ENCODE results near the gene KIRREL1.

KIRREL1 gene

DNA sequence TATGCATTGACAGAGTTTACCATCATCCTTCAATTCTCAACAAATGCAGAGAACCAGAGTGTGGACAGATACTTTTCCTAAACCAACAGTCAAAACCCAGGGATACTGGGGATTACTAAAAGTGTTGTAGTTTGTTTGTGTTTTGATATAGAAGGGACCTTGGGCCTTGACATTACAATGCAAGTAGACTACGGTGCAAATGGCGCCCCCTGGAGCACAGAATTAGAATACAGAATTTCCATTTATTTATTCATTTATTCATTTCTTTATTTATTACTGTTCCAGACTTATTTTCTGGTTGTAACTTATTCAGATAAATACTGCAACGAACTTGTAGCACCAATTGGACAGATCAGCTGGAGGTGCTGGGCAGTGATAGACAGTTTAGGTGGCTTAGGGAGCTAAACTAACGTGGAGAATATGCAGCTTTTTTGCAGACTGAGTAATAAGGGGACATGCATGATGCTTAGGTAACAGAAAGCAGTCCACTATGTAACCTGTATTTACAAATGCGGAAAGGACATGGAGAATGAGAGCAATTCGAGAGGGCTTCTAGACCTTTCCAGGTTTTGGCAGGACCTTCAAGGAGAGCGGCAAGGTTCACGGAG is 42.6 kb downstream of the KIRREL1 start:
- no peak for DNase-seq (ENCODE audit: low spot score)

DNA sequence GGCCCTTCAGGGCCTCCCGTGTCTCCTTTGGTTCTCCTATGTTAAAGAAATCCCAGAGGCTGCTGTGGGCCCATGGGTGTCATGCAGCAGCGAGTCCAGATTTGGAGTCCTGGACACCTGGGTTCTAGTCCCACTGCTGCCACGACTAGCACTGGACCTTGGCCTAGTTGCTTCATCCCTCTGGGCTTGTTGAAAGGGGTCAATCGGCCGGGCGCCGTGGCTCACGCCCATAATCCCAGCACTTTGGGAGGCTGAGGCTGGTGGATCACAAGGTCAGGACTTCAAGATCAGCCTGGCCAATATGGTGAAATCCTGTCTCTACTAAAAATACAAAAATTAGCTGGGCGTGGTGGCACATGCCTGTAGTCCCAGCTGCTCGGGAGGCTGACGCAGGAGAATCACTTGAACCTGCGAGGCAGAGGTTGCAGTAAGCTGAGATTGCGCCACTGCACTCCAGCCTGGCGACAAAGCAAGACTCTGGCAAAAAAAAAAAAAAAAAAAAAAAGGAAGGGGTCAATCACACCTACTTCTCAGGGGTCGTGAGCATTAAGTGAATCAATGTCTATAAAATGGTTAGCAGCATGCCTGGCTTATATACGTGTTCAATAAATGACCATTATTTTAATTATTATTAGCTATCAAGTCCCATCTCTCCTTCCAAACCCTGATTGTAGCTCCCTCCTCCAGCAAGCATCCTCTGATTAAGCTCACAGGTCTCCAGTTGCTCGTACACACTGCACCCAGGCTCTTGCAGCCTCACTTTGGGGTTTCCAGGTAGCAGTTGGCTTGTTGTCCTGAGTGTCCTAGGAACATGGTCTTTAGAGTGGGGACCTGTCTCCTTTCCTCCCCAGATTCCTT is 43.8 kb downstream of the KIRREL1 start:
- no peak for DNase-seq (ENCODE audit: low spot score)

DNA sequence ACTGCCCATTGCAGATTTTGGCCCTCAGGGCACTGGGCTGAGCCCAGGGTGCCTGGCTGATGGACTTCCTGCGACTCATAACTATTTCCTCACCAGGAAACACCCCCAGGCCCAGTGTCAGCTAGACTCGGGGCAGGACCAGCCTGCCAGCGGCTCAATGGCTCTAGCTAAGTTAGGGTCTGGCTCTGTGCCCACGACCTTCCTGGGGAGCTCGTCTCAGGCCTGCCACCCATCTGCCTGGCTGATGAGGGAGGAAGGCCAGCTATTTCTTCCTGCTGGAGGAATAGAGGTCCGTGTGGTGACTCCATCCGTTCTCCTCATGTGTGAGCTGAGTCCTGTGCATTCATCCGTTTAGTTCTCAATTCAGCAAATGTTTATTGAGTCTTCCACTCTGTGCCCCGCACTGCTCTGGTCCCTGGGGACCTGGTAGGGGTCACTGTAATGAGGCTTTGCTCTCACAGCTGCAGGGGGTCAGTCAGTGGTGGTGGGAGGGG is 44.5 kb downstream of the KIRREL1 start:
- no peak for DNase-seq (ENCODE audit: low spot score)

DNA sequence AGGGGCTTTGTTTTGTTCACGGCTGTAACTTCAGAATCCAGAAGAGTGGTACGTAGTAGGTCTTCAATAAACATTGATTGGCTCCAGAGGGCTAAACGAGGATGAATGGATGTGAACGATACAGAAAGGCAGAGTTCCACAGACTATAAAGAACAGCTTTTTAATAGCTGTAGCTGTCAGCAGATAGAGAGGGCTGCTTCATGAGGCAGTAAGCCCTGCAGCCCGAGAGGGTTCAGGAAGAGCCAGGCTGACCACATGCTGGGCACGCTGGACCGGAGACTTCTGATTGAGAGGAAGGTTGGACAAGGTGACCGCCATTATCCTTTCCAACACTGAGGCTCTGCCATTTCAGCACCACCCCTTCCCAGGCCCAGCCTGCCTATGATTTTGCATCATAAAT is 45.3 kb downstream of the KIRREL1 start:
- DNase-seq (ENCODE audit: low spot score), result no peak

DNA sequence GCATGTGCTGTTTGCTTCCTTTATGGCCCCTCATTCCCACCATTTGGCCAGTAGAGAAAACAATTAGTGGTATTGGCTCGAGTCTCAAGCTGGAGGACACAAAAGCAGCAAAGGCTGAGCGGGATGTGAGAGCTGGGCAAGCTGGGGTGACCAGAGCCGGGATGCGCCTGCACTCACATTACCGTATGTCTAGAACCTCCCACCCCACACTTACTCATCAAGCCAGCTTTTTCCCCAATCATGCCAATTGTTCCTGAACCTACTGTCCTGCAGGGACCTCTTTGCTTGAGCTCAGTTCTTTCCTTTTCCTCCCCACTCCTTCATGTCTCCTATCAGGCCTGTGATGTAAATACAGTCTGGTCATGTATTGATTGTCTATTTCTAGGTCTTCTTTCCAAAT is 45.9 kb downstream of the KIRREL1 start:
- DNase-seq (ENCODE audit: low spot score), result no peak

DNA sequence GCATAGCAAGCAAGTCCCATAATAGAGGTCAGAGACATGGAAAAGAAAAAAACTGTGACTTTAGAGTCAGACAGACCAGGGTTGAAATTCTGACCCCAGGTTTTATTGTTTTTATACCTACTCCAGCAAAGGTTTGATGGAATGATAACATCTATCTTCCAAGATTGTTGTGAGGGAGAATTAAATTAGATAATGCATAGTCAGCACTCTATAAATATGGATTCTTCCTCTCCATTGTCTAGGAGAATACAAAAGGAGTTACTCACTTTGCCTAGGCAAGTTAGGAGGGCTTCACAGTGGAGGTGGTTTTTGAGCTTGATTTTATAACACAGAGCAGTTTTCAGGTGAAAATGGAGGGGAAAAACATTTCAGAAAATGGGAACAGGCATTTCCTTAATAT is 46.9 kb downstream of the KIRREL1 start:
- DNase-seq (ENCODE audit: low spot score), result no peak

DNA sequence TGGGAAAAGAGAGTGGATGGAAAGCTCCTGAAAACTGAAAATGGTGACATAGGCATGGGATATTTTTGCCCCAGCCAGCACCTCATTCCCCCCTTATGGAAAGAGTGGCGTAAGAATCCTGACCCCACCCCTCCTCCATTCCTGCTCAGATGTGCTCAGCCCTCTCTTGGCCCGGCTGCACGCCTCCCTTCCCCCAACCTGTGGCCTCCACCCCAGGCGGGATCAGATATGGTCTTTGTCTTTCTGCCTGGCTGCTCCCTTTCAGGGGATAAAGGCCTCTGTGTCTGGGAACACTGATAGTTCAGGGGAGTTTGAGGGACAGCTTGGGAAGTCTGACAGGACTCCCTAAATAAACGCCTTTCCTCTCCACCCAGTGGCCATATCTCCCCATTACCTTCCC is 49.8 kb downstream of the KIRREL1 start:
- no peak for DNase-seq (ENCODE audit: low spot score)

DNA sequence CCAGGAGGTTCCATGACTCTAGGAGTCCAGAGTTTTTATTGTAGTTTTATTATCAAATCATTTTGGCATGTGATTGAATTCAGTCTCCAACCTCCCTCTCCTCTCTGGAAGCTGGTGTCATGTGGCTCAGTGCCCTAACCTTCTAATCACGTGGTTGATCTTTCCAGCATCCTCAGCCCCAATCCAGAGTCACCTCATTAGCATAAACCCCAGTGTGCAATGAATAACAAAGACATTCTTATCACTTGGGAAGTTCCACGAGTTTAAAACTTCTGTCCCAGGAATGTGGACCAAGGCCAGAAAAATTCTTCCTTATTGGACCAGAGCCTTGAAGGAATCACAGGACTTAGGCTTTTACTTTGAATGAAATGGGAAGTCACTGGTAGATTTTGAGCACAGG is 52.2 kb downstream of the KIRREL1 start:
- DNase-seq (ENCODE audit: low spot score), result no peak

DNA sequence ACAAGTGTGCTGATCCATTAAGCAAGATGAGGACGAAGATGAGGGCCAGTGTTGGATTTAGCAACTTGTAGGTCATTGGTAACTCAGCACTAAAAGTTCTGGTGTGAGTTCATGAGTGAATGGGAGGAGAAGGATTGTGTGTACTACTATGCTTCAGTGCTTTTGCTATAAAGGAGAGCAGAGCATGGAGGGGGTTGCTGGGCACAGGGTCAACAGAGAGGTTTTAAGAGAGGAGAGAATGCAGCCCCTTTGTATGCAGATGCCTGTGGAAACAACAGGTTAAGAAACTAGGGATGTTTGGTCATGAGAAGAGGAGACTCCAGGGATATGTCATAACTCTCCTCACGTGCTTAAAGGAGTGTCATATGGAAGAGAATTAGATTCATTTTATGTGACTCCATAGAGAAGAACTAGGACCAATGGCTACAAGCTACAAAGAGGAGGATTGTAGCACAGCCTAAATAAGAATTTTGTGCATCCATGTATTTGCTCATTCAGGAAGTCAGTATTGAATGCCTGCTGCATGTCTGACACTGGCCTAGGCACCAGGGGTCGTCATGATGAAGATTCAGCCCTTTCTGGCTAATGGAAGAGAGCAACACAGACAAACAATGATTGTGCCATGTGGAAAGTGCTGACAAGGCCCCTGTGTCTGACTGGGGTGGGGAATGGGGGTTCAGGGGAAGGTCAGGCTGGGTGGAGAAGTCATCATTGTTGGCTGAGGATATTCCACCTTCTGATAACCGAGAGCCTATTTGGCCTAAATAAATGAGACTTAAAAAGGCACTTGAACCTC is 53.5 kb downstream of the KIRREL1 start:
- DNase-seq (ENCODE audit: low spot score), result no peak

DNA sequence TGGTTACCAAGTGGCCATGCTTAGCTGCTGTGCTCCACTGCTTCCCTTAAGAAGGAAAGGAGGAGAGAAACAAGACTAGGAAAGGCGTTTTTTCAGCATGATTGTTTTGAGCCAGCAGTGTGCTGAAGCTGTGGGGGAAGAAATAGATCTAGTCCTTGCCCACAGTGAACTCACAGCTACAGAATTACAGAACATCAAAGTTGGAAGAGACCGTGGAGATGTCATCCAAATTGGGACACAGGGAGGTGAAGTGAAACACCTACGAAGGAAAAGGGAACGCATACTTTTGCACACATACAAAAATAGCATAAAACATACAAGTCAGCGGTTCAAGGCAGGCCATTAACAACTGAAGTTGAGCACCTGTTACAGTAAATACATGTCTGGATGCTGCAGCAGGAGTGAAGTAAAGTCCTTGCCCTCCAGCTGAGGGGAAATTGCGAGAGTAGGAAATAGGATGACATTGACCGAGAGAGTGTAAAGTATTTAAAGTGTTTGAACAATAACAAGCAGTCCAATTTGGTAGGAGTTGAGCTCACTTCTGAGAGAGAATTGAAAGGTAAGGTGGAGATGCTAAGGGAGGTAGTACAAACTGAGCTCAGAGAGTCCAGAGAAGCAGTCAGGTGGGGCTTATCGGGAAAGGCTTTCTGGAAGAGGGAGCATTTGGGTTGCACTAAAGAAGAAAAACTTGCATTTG is 55.1 kb downstream of the KIRREL1 start:
- DNase-seq (ENCODE audit: low spot score), result no peak

DNA sequence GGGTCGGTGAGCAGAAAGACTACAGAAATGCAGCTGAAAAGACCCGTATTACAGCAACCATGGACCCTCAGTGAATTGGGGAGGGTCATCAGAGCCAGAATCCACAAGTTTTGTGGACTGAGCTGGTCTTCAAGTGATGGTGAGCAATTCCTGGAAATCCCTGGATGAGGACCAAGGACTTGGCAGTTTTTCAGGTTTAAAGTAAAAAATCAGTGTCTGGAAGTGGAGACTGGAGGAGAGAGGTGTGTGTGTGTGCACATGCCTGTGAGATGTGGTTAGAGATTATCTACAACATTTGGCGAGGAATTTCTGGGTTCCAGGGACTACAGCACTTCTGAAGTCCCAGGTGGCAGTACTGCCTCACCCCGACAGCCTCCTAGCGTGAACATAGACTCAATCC is 56.4 kb downstream of the KIRREL1 start:
- no peak for DNase-seq (ENCODE audit: low spot score)

DNA sequence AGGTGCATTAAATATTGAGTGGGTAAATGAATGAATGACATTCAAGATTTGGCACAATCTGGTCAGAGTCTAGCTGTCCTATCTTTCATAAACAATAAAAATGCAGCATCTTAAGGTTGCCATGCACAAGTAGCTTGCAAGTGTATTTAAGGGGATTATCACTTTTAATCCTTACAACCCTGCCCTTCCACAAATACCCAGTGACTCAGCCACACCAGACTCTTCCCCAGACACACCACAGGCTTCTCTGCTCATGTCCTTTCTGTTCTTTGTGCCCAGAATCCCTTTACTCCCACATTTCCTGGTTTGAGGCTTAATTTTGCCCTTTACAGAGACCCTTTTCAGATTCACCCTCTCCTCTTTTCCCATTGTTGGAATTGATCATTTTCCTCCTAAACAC is 59.8 kb downstream of the KIRREL1 start:
- no peak for DNase-seq (ENCODE audit: low spot score)

DNA sequence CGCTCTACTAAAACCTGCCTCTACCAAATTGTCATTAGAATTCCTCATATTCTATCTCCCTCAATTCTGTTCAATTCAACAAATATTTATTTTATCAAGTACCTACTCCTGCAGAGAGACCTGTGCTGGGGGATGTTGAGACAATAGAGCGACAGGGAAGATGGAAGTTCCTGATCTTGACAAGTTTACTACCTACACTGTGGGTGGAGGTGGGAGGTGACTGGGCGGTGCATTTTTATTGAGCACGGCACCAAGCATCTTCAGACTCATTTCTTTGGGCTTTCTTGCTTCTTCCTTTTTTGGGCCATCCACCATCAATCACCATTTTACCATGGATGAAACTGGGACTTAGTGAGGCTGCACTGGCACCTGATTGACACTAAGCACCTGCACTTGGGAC is 61.3 kb downstream of the KIRREL1 start:
- no peak for DNase-seq (ENCODE audit: low spot score)

DNA sequence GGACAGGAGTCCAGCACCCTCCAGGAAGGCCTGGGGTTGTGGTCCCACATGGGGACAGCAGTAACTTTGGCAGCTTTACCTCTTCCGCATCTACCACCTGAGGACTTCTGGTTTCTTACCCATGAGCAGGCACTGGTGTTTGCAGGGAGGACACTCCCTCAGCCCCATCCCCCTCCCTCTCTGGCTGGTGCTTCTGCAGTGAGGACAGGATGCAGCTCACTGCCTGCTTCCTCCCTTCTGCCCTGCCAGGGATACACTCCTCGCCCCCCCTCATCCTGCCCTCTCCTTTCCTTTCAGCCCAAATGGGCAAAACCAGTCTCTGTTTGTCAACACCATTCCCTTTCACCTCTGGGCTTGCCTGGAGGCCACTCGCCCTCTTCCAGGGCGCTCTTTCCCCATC is 62.4 kb downstream of the KIRREL1 start:
- no peak for DNase-seq (ENCODE audit: low spot score)

DNA sequence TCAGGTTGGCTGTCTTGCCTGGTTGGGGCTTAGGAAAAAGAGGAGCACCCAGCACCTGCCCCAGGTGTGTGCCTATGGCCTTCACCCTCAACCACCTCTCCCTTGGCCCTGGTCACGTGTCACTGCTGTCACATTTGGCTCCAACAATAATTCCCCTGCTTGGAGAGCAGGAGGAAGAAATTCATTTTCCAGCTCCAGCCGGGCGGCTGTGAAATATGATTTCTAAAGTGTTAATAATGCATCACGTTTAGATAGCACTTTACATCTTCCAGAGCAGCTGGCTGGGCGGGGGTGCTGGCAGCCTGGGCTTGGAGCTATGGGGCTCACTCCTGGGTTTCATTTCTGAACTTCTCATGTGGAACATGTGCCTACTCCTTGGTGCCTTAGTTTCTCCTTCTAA is 63.1 kb downstream of the KIRREL1 start:
- DNase-seq (ENCODE audit: low spot score), result no peak

DNA sequence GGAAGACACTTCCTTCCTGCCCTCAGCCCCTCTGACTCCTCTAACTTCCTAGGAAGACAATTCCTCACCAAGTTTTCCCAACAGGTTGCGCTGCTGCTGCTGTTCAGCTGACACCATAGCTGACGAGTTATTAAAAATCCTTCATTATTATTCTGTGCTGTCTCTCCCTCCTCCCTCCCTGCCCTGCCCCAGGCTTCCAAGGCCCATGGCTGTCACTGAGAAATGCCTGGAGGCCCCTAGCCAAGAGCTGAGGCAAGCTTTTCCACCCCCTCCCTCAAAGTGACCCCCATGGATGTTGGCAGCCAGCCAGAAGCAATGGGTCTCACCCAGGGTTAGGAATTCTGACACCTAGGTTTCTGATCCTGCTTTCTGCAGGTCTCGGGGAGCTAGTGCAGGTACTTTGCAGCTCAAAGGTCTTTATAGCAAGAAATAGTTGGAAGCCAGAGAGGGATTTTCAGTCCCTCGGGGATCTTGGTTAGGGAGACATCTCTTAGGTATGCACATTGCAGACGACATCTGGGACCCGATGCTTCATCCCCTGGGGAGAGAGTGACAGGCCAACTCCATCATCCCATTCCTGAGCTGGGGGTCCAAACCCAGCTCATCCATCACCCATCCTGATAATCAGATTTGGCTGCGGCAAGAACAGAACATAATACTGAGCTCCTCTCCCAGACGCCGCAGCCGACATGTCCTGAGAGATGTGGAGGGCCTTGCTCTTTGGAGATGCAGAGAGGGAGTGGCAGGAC is 65.0 kb downstream of the KIRREL1 start:
- no peak for DNase-seq (ENCODE audit: low spot score)

DNA sequence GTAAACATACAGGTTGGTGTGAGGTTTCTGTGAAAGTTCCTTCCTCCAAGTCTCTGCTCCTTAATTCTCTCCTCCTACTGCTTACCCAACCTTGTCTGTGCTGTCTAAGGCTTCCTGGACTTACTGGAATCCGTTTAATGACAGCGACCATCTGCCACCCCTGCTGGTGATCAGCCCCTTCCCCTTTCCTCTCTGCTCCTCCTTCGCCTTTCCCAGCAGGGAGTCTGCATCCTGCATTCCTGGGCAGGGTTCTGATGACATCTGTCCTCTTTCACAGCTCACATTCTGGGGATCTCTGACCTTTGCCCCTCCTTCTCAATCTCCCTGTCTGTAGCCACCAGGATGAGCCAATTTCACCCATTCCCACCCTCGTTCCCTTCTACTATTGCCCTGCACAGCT is 66.5 kb downstream of the KIRREL1 start:
- DNase-seq (ENCODE audit: low spot score), result no peak

DNA sequence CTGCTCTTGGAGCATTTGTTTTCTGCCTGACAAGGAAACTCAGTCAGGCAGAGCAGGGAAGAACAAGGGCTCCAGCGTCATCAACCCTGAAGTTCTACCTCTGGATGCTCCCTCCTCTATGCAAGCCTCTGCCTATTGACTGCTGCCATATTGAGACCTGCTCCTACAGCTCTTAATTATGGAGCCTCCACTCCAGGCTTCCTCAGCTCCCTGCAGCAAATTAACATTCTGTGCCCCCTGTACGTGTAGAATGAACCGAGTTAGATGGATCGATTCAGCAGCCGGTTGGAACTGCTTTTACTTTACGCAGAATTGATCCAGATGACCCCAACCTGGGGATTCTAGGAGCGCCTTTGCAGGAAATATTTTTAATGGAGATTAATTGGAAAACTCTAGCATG is 68.7 kb downstream of the KIRREL1 start:
- DNase-seq (ENCODE audit: low spot score), result no peak

DNA sequence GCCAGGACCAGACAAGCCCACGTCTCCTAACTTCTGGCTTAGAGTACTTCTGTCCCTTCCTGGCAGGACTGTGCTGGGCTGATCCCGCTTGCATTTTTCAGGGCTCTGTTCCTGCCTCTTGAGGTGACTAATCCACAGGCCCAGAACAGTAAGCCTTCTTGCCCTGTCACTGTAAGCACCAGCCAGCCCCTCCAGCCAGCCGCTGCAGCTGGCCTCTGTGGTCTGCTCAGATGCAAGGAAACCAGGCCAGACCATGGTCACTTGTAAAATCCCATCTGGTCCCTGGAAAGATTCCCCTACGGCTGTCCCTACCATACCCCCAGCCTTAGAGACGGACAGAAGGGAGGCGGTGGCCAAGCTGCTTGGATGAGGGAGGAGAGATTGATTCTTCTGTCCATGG is 74.2 kb downstream of the KIRREL1 start:
- no peak for DNase-seq (ENCODE audit: low spot score)

DNA sequence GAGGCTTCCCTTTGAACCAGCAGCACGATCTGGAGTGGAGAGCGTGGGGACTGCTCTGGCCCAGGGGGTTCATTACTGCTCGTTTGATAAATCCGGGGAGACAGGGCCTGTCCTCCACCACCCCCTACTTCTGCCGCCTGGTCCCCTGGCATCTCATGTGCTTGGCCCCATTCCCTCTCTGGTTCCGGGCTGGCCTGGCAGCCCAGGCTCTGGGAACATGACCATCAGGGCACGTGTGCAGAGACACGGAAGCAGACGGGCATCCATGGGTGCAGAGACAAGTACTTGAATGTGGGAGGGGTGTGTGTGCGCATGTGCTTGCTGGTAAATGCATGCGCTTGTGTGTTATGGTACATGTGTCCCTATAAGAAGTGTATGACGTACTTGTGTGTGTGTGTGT is 75.5 kb downstream of the KIRREL1 start:
- no peak for DNase-seq (ENCODE audit: low spot score)

DNA sequence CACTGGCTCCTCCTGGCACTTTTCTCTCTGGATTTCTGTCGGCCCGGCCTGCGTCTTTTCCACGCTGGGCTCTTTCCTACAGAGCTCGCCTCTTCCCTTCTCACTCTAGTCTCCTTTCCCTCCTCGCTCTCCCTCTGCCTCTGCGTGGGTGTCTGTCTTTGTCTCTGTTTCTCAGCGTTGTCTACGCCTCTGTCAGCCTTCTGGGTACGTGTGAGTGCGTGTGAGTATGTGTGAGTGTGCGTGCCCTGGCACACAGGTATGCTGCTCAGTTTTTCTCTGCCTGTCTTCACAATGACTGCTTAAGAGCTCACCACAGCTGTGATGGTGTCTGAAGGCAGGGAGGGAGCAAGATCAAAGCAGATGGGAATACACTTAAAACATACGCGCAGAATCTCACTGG is 77.7 kb downstream of the KIRREL1 start:
- DNase-seq (ENCODE audit: low spot score), result no peak

DNA sequence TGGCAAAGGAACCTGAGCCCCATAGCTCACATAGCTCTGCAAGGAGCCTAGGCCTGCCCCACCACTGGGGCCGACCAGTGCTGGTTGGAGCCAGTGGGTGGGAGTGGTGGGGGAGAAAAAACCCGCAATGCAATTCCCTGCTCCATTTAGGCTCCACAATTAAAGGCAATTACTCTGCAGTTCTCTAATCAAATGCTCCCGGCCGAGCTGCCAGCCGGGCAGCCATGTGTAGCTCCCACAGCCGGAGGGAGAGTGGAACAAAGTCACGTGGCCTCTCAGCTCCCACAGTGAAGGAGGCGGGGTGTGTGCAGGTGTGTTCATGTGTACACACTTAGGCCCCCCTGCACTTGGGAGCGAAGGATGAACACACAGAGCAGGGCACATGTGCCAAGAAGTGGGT is 81.6 kb downstream of the KIRREL1 start:
- DNase-seq (ENCODE audit: low spot score), result no peak

Measured in HuH-7.5 (cell line).